Panc1 (cell line): ENCODE measurements around the gene DEPP1.

Experiments
- CTCF ChIP-seq: fragments of 450-650 bp; IDR thresholded peaks from 2 replicates; pipeline ENCODE4 v1.5.1; 2017; ENCODE audit warnings: mild to moderate bottlenecking
- POLR2AphosphoS5 ChIP-seq: IDR thresholded peaks from 2 replicates; pipeline ENCODE4 v1.6.1; 2012; ENCODE audit warnings: mild to moderate bottlenecking, low read depth, low read length, moderate library complexity
- REST ChIP-seq, 2 experiments: IDR thresholded peaks; 2 replicates each; pipeline ENCODE4 v1.6.1; 2011 to 2012; ENCODE audit warnings: low read depth in 2 of 2, control low read depth in 1 of 2, low read length in 1 of 2, mild to moderate bottlenecking in 1 of 2, moderate library complexity in 1 of 2; ENCODE audit not compliant: insufficient read depth in 1 of 2

GRCh38 chr10:44935201-44935965 lies 43.2 kb downstream of the DEPP1 start:
- TF ChIP-seq CTCF: no peak
- no peak for TF ChIP-seq POLR2AphosphoS5
- TF ChIP-seq REST (IDR thresholded peaks at IDR 0.05; ENCODE audit: insufficient read depth in 1 of 2, low read depth in 2 of 2, low read length in 1 of 2): no peak
